GM12892 (cell line): ENCODE data around the gene SYK.

Source experiments
- POLR2A ChIP-seq: IDR thresholded peaks from 2 replicates; pipeline ENCODE4 v1.6.1; 2011; ENCODE audit warnings: low read depth, low read length, control low read depth
- POLR2AphosphoS5 ChIP-seq: IDR thresholded peaks from 2 replicates; pipeline ENCODE4 v1.6.1; 2011; ENCODE audit warnings: low read depth, low read length, control low read depth
- TAF1 ChIP-seq: IDR thresholded peaks from 2 replicates; pipeline ENCODE4 v1.6.1; 2011; ENCODE audit warnings: low read depth, mild to moderate bottlenecking, control low read depth, low read length, borderline replicate concordance

DNA sequence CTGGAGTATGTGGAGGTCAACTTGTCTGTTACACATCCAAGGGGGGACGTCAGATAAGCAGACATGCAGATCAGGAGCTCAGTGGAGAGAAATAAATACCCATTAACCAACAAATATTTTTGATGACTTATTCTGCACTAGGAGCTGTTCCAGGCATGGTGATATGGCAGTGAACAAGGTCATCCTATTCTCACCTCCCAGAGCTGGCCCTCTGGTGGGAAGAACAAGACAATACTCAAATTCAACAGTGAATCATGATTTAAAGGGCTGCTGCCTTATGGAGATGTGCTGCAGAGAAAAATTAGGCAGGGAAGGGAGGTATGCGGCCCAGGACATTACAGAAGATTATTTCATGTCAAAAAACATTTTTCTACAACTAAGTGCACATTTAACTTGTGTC, 36.5 kb downstream of the SYK start:
- TF ChIP-seq POLR2A (no peak), POLR2AphosphoS5 (no peak), TAF1 (no peak)
